PFSK-1 (cell line): ENCODE results near the gene RASGRP4.

ENCODE experiments used
- POLR2AphosphoS5 ChIP-seq: IDR thresholded peaks from 2 replicates; pipeline ENCODE4 v1.6.1; 2012; ENCODE audit warnings: low read depth, mild to moderate bottlenecking, control low read depth, low read length, moderate library complexity
- SIN3A ChIP-seq: IDR thresholded peaks from 2 replicates; pipeline ENCODE4 v1.6.1; 2012; ENCODE audit warnings: mild to moderate bottlenecking, low read length, moderate library complexity, borderline replicate concordance; ENCODE audit not compliant: insufficient read depth
- TAF1 ChIP-seq: IDR thresholded peaks from 2 replicates; pipeline ENCODE4 v1.6.1; 2012; ENCODE audit warnings: low read length, control low read depth, borderline replicate concordance; ENCODE audit not compliant: insufficient read depth
- TF ChIP-seq, protein P1 (sequence below), 2 experiments: IDR thresholded peaks; 2 replicates each; pipeline versions ENCODE4 v1.6.1 to v1.8.0; 2011 to 2012; ENCODE audit warnings: low read depth in 2 of 2, low read length in 2 of 2, control low read depth in 1 of 2, inconsistent platforms in 1 of 2, mild to moderate bottlenecking in 1 of 2, moderate library complexity in 1 of 2; ENCODE audit not compliant: insufficient read depth in 1 of 2

DNA sequence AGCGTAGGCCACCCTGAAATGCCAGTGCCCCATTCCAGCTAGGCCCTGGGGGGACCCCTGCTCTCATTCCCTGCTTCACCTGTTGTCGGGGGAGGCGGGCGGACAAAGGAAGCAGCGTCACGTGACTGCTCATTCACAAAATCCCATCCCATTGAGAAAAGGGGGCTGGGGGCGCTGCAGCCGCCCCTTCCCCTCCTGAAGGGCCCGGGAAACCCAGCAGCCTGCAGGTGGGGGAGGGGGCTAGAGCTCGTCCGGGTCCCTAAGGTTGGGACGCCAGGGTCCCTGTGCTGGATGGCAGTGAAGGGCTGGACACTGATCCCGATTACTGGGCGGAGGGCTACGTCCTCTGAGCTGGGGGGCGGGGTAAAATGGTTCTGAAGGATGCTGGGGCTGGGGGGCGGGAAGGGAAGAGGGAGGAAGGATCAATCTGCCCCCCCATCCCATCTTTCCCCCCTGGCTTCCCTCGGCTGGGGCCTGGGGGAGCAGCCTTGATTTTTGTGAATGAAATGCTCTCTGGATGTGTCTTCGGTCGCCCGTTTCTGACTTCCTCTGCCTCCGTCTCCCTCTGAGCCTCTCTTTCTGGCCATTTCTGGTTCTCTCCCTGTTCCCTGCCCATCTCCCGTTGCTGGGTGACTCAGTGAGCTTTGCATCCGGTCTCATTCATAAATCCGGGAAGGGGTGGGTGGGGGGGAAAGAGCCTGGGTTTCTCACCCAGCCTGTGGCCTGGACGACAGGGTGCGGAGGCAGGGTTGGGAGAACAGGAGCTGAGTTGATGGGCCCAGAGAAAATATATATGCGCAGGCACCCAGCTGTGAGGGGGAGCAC lies 36.7 kb downstream of the RASGRP4 start:
- TF ChIP-seq POLR2AphosphoS5 (peak; percentile 73), TAF1 (peak; percentile 78), SIN3A (peak; percentile 82; the same call in 1 of the 2 replicates)
- TF ChIP-seq, protein P1, sequence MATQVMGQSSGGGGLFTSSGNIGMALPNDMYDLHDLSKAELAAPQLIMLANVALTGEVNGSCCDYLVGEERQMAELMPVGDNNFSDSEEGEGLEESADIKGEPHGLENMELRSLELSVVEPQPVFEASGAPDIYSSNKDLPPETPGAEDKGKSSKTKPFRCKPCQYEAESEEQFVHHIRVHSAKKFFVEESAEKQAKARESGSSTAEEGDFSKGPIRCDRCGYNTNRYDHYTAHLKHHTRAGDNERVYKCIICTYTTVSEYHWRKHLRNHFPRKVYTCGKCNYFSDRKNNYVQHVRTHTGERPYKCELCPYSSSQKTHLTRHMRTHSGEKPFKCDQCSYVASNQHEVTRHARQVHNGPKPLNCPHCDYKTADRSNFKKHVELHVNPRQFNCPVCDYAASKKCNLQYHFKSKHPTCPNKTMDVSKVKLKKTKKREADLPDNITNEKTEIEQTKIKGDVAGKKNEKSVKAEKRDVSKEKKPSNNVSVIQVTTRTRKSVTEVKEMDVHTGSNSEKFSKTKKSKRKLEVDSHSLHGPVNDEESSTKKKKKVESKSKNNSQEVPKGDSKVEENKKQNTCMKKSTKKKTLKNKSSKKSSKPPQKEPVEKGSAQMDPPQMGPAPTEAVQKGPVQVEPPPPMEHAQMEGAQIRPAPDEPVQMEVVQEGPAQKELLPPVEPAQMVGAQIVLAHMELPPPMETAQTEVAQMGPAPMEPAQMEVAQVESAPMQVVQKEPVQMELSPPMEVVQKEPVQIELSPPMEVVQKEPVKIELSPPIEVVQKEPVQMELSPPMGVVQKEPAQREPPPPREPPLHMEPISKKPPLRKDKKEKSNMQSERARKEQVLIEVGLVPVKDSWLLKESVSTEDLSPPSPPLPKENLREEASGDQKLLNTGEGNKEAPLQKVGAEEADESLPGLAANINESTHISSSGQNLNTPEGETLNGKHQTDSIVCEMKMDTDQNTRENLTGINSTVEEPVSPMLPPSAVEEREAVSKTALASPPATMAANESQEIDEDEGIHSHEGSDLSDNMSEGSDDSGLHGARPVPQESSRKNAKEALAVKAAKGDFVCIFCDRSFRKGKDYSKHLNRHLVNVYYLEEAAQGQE (IDR thresholded peaks at IDR 0.05; ENCODE audit: insufficient read depth in 1 of 2, low read depth in 2 of 2, low read length in 2 of 2) = 0 out of 4 replicates have a peak, but pooled peaks of 1 of the 2 experiments have one; percentile 23
